Inflammatory macrophage (primary cell): ENCODE results near the gene ARL5B.

Experiments
- DNase-seq, 2 donors: peaks; one replicate each; pipeline ENCODE4 v3.0.0-alpha.2; 2020 to 2022

Gene ARL5B

GRCh38 chr10:18659819-18660535, 746 bp downstream of the ARL5B start:
- no peak for DNase-seq

DNA sequence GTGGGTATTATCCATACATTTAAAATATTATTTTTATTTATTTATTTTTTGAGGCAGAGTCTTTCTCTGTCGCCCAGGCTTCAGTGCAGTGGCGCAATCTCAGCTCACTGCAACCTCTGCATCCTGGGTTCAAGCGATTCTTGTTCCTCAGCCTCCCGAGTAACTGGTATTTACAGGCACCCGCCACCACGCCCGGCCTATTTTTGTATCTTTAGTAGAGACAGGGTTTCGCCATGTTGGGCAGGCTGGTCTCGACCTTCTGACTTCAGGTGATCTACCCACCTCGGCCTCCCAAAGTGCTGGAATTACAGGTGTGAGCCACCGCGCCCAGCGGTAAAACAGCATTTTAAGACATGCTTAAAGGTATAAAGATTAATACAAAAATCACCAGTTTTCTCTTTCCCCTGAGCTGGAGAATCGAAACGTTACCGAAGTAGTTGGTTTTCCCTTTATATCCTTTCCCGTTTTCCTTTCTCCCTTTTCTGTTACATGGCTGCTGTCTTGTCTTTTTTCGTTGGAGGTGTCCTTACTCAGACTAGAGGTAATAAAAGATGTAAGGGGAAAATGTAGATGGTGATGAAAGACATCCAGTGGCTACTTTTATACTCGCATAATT, 1.7 kb downstream of the ARL5B start:
- no peak for DNase-seq

DNA sequence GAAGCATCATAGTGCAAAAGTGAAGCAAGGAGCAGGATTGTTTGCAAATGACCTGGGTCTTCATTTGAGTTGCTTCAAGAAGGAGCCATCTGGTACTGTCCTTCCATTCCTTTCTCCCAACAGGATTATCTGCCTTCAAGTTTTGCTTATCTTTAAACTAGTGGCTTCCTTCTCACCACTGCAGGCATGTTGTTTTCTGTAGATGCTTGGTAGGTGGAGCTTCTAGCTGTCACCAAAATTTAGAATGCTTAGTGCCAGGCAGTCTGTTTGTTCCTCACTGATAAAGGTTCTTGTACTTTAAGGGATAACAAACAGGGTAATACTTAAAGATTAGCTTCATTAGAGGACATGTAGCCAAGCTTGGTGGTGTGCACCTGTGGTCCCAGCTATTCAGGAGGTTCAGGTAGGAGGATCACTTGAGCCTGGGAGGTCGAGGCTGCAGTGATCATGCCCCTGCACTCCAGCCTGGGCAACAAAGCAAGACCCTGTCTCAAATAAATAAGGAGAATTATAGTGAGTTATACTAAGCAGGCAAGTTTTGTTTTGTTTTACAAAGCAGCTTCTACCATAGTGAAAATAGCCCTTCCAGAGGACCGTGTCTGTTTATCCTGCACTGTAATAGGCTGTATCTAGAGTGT, 5.7 kb downstream of the ARL5B start:
- DNase-seq: no peak

GRCh38 chr10:18665815-18666558, 6.8 kb downstream of the ARL5B start:
- DNase-seq: no peak

- DNase-seq: no peak
Measured at GRCh38 chr10:18666810-18667209, 7.6 kb downstream of the ARL5B start.

DNA sequence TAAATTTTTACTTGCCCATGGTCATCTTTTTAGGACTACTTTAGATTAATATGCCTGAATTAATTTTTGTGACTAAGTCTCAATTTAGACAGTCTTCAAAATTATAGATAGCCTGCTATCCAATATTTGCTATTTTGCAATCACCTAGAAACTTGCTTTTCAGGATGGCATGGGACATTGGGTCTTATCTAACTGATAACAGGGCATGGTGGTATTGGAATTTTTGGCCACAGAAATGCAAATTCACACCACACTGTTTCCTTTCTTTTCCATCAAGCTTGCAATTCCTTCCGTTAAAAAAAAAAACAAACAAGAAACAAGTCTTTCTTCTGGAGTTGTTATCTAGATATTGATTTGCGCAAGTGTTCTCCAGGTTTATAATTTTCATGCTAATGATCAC, 8.8 kb downstream of the ARL5B start:
- DNase-seq: no peak

GRCh38 chr10:18675086-18675801, 16.0 kb downstream of the ARL5B start:
- DNase-seq: no peak

DNA sequence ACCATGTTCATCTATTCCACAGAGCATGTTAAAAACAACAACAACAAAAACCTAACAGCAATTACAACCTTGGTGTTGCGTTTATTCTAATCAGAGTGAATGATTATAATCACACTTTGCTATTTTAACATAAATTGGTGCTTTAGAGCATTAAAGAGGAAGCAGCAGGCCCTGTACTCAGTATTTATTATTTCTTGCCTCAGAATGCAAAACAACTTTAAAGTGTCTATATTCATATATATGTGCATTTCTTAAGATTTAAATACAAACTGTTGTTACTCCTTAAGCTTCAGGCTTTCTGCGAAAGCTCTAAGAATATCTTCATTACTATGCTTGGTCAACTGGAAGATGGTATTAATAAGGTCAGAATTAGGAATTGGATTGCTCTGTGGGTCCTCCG, 21.5 kb downstream of the ARL5B start:
- DNase-seq: no peak

DNA sequence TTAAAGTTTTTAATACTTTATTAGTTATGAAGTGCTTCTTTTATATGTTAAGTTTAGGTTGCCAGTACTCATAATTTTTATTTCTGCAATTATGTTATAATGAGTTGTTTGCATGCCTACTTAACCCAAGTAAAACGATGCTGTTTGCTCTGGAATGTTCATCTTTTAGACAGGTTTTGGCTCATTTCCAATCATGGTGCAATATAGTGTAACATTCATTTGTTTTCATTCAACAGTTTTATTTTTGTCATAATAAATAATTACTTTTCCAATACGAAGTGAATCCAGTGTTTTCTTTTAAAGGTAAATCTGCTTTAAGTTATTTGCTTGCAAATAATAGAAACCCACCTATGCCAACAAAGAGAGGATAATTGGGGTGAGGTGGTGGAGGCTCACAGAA, 22.1 kb downstream of the ARL5B start:
- DNase-seq: no peak

DNA sequence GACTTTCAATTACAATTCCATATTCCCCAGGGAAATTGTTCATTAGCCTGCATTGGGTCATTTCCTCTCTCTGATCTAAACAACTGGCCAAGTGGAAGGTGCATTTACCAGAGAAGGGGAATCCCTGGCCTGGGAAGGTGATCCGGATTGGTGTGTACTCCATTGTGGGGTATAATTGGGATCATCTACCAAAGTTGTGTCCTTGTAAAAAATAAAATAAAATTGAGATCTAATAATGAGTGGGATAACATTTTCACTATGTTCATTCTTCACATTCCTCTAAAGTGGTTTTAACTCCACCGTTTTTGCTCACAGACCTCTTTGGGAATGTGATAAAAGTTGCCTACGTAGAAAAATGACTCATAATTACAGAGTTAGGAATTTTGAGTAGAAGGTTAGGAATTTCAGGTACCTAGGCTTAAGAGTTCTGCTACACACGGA, 22.8 kb downstream of the ARL5B start:
- no peak for DNase-seq

- DNase-seq: no peak
Measured at GRCh38 chr10:18683427-18683826, 24.2 kb downstream of the ARL5B start.

DNA sequence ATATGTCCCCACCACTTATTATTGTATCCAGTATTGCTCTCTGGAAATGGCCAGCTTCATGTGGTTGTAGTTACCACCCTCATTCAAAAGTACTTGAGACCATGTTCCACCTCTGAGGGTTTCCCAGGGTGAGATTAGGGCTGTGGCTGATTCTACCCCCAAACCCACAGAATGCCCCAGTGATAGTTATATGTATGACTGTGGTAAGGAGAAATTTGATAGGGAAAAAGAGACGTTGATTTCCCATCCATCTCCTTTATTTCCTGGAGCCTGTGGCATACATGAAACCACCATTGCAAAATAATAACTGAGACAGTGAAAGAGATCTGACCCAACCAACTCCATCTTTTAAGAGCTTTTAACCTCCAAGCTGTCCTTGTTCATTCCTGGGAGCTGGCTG, 25.2 kb downstream of the ARL5B start:
- DNase-seq: no peak

- DNase-seq: no peak
Measured at GRCh38 chr10:18684953-18685352, 25.7 kb downstream of the ARL5B start.

GRCh38 chr10:18685555-18685954, 26.3 kb downstream of the ARL5B start:
- no peak for DNase-seq

GRCh38 chr10:18687195-18687594, 28.0 kb downstream of the ARL5B start:
- no peak for DNase-seq

- DNase-seq: no peak
Measured at GRCh38 chr10:18687706-18688105, 28.5 kb downstream of the ARL5B start.

DNA sequence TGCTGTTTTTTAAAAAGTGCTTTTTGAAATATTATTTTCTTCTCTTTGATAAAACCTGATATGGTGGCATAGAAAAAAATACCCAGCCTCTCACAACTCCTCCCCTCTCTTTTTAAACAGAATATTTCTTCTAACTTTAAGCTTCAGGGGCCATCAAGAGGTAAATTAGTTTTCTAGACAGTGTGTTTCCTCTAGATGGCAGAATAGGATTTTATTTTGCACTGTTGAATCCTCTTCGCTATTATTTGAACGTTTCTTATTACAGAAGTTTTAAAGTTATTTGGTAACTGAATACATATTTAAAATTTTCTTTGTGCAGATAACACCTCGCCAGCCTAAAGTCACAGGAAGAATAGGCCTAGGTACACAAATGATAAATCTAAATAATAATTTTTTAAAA, 30.3 kb downstream of the ARL5B start:
- no peak for DNase-seq

- DNase-seq: no peak
Measured at GRCh38 chr10:18690541-18690940, 31.3 kb downstream of the ARL5B start.

- DNase-seq: peak; percentile 33 to 59
Measured at GRCh38 chr10:18699849-18700840, 40.9 kb downstream of the ARL5B start.

- no peak for DNase-seq
Measured at GRCh38 chr10:18703521-18703920, 44.3 kb downstream of the ARL5B start.

DNA sequence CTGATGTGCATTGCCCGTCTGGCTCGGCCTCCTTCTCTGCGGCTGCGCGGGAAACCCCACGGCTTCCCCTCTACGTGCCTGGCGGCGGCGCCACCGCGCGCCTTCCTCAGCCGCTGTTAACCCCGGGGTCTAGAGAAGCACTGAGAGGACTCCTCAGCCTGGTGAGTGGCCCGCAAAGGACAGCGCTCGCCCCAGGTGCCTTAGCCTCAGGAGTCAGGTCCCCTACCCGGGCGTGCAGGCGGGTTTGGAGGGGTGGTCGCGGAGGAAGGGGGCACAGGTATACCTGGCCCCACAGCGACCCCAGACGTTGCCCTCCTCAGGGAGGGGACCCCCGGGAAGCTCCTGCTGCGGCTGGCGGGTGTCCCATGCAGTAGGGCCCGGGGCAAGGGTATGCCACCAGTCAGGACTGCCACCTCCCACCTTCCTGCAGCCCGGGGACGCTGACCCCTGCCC, 51.0 kb downstream of the ARL5B start:
- DNase-seq: no peak
